Measurements from ENCODE around the gene CD81. TPM values are rescaled to one million over a fixed set of nuclear protein-coding genes. Genes with fewer than 3 reads are reported as not detected.

CD81 gene
- total RNA-seq, 1 donor from 2014 or later: 441 TPM

DNA sequence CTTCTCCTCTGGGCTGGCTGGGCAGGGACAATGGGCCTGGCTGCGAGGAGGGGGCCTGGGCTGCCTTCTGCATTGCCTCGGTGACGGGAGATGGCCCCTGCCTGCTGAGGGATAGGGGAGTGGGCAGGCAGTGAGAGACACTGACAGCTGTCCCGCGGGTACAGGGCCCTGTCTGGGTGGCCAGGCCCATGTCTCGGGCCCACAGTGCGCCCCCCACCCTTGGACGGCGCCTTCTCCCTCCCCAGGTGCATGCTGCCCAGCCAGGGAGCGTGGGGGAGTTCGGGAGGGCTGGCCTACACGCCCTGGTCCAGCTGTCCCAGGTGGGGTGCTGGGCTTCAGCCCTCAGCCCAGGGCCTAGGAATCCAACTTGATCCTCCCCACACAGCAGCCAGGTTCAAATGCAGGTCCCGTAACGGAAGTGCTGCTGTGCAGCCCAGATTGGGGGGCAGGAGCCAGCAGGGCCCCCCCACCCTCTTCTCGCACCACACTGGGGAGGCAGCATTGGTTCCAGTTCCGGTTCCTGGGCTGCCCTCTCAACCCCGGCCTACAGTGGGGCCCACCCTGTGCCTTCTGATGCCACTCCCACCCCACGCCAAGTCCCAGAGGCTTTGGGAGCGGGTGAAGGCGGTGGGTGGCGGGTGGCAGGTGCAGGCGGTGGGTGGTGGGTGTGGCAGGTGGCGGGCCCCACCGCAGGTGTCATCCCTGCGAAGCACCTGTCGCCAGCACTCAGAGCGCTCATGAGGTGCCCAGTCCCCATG lies 16.2 kb downstream of the CD81 start:
- Mint-ChIP-seq H3K9me3 (ENCODE audit: low read depth) (no peaks in the 10 kb centered on the region), H3K4me1 (ENCODE audit: low read depth) (peaks cover 23% of the 10 kb centered on the region), H3K36me3 (ENCODE audit: low read depth) (peaks cover 6% of the 10 kb centered on the region), H3K4me3 (ENCODE audit: unreplicated experiment) (no peak overlapping the region), H3K27ac (ENCODE audit: unreplicated experiment) (no peak overlapping the region), H3K27me3 (ENCODE audit: low read depth) (no peaks in the 10 kb centered on the region)
- DNase-seq (ENCODE audit: low spot score): no peak
- TF ChIP-seq, protein P1, sequence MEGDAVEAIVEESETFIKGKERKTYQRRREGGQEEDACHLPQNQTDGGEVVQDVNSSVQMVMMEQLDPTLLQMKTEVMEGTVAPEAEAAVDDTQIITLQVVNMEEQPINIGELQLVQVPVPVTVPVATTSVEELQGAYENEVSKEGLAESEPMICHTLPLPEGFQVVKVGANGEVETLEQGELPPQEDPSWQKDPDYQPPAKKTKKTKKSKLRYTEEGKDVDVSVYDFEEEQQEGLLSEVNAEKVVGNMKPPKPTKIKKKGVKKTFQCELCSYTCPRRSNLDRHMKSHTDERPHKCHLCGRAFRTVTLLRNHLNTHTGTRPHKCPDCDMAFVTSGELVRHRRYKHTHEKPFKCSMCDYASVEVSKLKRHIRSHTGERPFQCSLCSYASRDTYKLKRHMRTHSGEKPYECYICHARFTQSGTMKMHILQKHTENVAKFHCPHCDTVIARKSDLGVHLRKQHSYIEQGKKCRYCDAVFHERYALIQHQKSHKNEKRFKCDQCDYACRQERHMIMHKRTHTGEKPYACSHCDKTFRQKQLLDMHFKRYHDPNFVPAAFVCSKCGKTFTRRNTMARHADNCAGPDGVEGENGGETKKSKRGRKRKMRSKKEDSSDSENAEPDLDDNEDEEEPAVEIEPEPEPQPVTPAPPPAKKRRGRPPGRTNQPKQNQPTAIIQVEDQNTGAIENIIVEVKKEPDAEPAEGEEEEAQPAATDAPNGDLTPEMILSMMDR (IDR thresholded peaks at IDR 0.05): no peak

DNA sequence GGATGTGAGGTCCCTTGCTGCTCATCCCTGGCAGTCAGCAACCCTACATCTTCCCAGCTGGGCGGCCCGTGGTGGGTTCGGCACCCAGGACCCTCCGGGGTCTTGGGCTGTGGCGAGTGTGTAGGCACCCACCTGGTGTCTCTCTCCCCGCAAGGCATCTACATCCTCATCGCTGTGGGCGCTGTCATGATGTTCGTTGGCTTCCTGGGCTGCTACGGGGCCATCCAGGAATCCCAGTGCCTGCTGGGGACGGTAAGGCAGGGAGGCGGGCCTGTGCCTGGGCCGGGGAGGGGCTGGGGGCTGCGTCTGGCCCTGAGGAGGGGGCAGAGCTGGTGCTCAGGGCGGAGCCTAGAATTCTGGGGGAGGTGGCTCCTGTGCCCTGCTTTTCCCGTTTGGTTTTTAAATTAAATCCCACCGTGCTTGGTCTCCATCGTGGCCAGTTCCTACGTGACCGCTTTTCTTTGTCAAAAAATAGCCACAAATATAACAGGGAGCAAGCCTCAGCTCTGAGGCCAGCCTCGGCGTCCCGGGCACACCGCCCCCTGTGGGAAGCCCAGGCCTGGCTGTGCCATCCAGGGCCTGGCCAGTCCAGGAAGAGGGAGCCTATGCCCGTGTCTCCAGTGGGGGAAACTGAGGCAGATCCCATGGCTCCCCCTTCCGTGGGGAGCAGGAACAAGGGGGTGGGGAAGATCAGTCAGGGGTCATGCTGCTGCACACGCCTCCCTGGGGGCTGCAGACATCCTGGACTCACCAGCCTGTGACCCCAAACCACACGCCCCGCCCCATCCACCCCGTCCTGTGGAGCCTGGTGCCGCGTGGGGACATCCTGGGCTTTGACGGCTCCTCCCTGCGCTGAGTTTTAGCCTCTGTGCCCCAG lies 17.1 kb downstream of the CD81 start:
- no peak for DNase-seq (ENCODE audit: low spot score)

DNA sequence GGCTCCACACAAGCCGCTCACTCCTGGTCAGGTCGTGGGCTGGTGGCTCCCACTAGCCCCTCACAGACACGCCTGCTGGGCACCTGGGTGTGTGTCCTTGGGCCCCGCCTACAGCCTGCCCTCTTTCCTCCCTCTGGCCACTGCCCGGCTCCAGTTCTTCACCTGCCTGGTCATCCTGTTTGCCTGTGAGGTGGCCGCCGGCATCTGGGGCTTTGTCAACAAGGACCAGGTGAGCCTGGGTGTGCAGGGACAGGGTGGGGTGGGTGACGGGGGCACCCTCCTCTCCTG lies 17.7 kb downstream of the CD81 start:
- Mint-ChIP-seq H3K4me3 (ENCODE audit: unreplicated experiment) (no peak overlapping the region), H3K9me3 (ENCODE audit: low read depth) (no peaks in the 10 kb centered on the region), H3K36me3 (ENCODE audit: low read depth) (peaks cover 6% of the 10 kb centered on the region), H3K27ac (ENCODE audit: unreplicated experiment) (no peak overlapping the region), H3K4me1 (ENCODE audit: low read depth) (peaks cover 19% of the 10 kb centered on the region), H3K27me3 (ENCODE audit: low read depth) (no peaks in the 10 kb centered on the region)
- TF ChIP-seq, protein P1 (IDR thresholded peaks at IDR 0.05): no peak
- no peak for DNase-seq (ENCODE audit: low spot score)

More for the DNA sequence above, 17.1 kb downstream of the CD81 start:
- Mint-ChIP-seq H3K9me3 (ENCODE audit: low read depth) (no peaks in the 10 kb centered on the region), H3K4me3 (ENCODE audit: unreplicated experiment) (no peak overlapping the region), H3K27ac (ENCODE audit: unreplicated experiment) (no peak overlapping the region), H3K36me3 (ENCODE audit: low read depth) (peaks cover 6% of the 10 kb centered on the region), H3K27me3 (ENCODE audit: low read depth) (no peaks in the 10 kb centered on the region), H3K4me1 (ENCODE audit: low read depth) (peaks cover 20% of the 10 kb centered on the region)
- TF ChIP-seq, protein P1 (IDR thresholded peaks at IDR 0.05): peak; percentile 24

DNA sequence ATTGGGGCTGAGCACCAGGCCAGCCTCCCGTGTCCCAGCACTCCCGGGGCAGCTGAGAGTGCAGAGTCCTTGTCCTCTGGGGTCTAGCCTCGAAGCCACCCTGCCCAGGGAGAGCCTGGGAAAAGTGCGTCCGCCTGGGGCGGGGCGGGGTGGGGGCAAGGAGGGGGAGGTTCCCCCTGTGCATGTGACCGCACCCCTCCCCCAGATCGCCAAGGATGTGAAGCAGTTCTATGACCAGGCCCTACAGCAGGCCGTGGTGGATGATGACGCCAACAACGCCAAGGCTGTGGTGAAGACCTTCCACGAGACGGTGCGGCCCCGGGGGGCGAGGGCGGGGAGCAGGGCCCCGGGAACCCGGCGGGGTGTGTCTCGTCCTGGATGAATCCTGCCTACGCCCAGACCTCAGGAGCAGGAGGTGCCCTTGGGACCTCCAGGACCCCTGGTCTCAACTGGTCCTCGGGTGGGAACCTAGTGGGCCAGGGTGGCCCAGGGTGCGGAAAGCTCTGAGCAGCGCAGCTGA lies 18.2 kb downstream of the CD81 start:
- H3K27ac Mint-ChIP-seq (ENCODE audit: unreplicated experiment): no peak overlapping the region
- no peaks in the 10 kb centered on the region for H3K27me3 Mint-ChIP-seq (ENCODE audit: low read depth)
- peaks cover 6% of the 10 kb centered on the region for H3K36me3 Mint-ChIP-seq (ENCODE audit: low read depth)

DNA sequence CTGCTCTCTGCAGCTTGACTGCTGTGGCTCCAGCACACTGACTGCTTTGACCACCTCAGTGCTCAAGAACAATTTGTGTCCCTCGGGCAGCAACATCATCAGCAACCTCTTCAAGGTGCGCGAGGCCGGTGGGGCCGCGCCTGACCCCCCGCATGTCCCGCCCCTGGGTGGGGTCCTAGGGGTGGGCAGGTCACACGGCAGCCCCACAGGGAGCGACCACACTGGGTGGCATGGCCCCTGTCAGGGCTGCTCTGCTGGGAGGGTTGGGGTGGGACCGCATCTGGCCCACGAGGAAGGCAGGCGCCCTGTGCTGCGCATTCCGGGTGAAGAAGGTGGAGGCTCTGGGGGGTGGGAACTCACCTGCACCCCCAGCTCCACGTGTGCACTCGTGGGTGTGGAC lies 18.7 kb downstream of the CD81 start:
- TF ChIP-seq, protein P1 (IDR thresholded peaks at IDR 0.05): no peak
- Mint-ChIP-seq H3K4me1 (ENCODE audit: low read depth) (peaks cover 8% of the 10 kb centered on the region), H3K4me3 (ENCODE audit: unreplicated experiment) (no peak overlapping the region), H3K36me3 (ENCODE audit: low read depth) (peaks cover 6% of the 10 kb centered on the region), H3K27ac (ENCODE audit: unreplicated experiment) (no peak overlapping the region), H3K27me3 (ENCODE audit: low read depth) (no peaks in the 10 kb centered on the region), H3K9me3 (ENCODE audit: low read depth) (no peaks in the 10 kb centered on the region)
- DNase-seq (ENCODE audit: low spot score): no peak

More for the DNA sequence above, 18.2 kb downstream of the CD81 start:
- Mint-ChIP-seq H3K4me3 (ENCODE audit: unreplicated experiment) (no peak overlapping the region), H3K9me3 (ENCODE audit: low read depth) (no peaks in the 10 kb centered on the region), H3K4me1 (ENCODE audit: low read depth) (peaks cover 14% of the 10 kb centered on the region)
- TF ChIP-seq, protein P1 (IDR thresholded peaks at IDR 0.05): no peak
- DNase-seq (ENCODE audit: low spot score): no peak

All from chondrocyte (in vitro differentiated cells).